DND-41 (cell line): ENCODE measurements around the gene CHTF18.
"Not testable (repeated sequence)": the region's sequence is repeated elsewhere in the genome, so short reads cannot be mapped to it uniquely, and the experiment has no call there.

ENCODE experiments used
- ATAC-seq: fragments of 200-7000 bp; cut with Tn5 transposase; 3 replicates; pipeline ENCODE4 v1.9.1; 2021; ENCODE audit warnings: low read depth; ENCODE audit not compliant: insufficient read depth
- DNase-seq: peaks from one replicate; pipeline ENCODE4 v3.0.0-alpha.2; 2020
- H2AFZ ChIP-seq: 2 replicates; pipeline ENCODE4 v1.6.0; 2012; ENCODE audit warnings: low read depth, low read length
- H3K27ac ChIP-seq: 2 replicates; pipeline ENCODE4 v1.5.1; 2012; ENCODE audit warnings: low read length, inconsistent platforms
- H3K27me3 ChIP-seq: fragments of 200-600 bp; sonication (generic); 2 replicates; pipeline ENCODE4 v1.6.0; 2012; ENCODE audit warnings: low read length, mild to moderate bottlenecking, inconsistent platforms; ENCODE audit not compliant: insufficient read depth, poor library complexity
- H3K36me3 ChIP-seq: 2 replicates; pipeline ENCODE4 v1.5.1; 2012; ENCODE audit warnings: low read length, inconsistent platforms; ENCODE audit not compliant: insufficient read depth
- H3K4me1 ChIP-seq: 2 replicates; pipeline ENCODE4 v1.5.1; 2012; ENCODE audit warnings: mild to moderate bottlenecking, low read length; ENCODE audit not compliant: insufficient read depth
- H3K4me2 ChIP-seq: 2 replicates; pipeline ENCODE4 v1.6.0; 2012; ENCODE audit warnings: mild to moderate bottlenecking, moderate library complexity, low read length, inconsistent platforms; ENCODE audit not compliant: insufficient read depth
- H3K4me3 ChIP-seq, 2 experiments: fragments of 200-600 bp in 1 of 2; shearing (Covaris generic) in 1 of 2; 2 replicates each; pipeline ENCODE4 v1.5.1; 2012 to 2016; ENCODE audit warnings: inconsistent platforms in 2 of 2, low read length in 2 of 2, mild to moderate bottlenecking in 2 of 2, low read depth in 1 of 2, moderate library complexity in 1 of 2
- H3K79me2 ChIP-seq: 2 replicates; pipeline ENCODE4 v1.6.0; 2012; ENCODE audit warnings: low read length, inconsistent platforms; ENCODE audit not compliant: insufficient read depth
- H3K9ac ChIP-seq: 2 replicates; pipeline ENCODE4 v1.6.0; 2012; ENCODE audit warnings: low read depth, mild to moderate bottlenecking, inconsistent platforms, low read length, moderate library complexity
- H3K9me3 ChIP-seq: 2 replicates; pipeline ENCODE4 v1.5.1; 2012; ENCODE audit warnings: low read length, moderate library complexity, mild to moderate bottlenecking, inconsistent platforms; ENCODE audit not compliant: insufficient read depth, severe bottlenecking
- H4K20me1 ChIP-seq: 2 replicates; pipeline ENCODE4 v1.6.0; 2012; ENCODE audit warnings: low read length; ENCODE audit not compliant: insufficient read depth
- CTCF ChIP-seq: IDR thresholded peaks from 2 replicates; pipeline ENCODE4 v1.5.1; 2012; ENCODE audit warnings: borderline replicate concordance, low read length, moderate library complexity, mild to moderate bottlenecking; ENCODE audit not compliant: poor library complexity, severe bottlenecking; ENCODE audit errors: extremely low read depth
- EZH2 ChIP-seq: IDR thresholded peaks from 3 replicates; pipeline ENCODE4 v1.6.1; 2012; ENCODE audit warnings: borderline replicate concordance, low read depth, mild to moderate bottlenecking, moderate library complexity, low read length, inconsistent platforms; ENCODE audit not compliant: severe bottlenecking

The CHTF18 gene

GRCh38 chr16:819336-820043 lies 31.1 kb downstream of the CHTF18 start:
- Histone ChIP-seq H3K4me1 (no peaks in the 10 kb centered on the region), H3K4me2 (no peak overlapping the region), H3K4me3 (no peak overlapping the region), H2AFZ (no peak overlapping the region), H3K27me3 (no peaks in the 10 kb centered on the region), H3K79me2 (no peaks in the 10 kb centered on the region), H4K20me1 (no peaks in the 10 kb centered on the region), H3K36me3 (no peaks in the 10 kb centered on the region), H3K9ac (no peak overlapping the region), H3K27ac (no peak overlapping the region), H3K9me3 (no peaks in the 10 kb centered on the region)
- TF ChIP-seq EZH2 (no peak), CTCF (no peak)
- DNase-seq = no peak
- peak; percentile 52; the same call in 1 of the 3 replicates for ATAC-seq

GRCh38 chr16:820044-820408 lies 31.6 kb downstream of the CHTF18 start:
- H3K27me3 ChIP-seq = not testable (repeated sequence)

GRCh38 chr16:820748-821147 lies 32.3 kb downstream of the CHTF18 start:
- no peak overlapping the region for H2AFZ ChIP-seq
- DNase-seq (no peak), ATAC-seq (no peak)
- no peak overlapping the region for H3K9ac ChIP-seq
- H3K27ac ChIP-seq = no peak overlapping the region
- H3K36me3 ChIP-seq = no peaks in the 10 kb centered on the region
- H3K9me3 ChIP-seq = no peaks in the 10 kb centered on the region
- H3K79me2 ChIP-seq = no peaks in the 10 kb centered on the region
- H3K4me3 ChIP-seq = no peak overlapping the region
- H3K4me2 ChIP-seq = no peak overlapping the region
- TF ChIP-seq EZH2 (no peak), CTCF (no peak)
- H3K27me3 ChIP-seq = no peaks in the 10 kb centered on the region
- no peaks in the 10 kb centered on the region for H4K20me1 ChIP-seq
- H3K4me1 ChIP-seq = no peaks in the 10 kb centered on the region

More at GRCh38 chr16:820044-820408, 31.6 kb downstream of the CHTF18 start:
- not testable (repeated sequence) for DNase-seq, H3K4me1 ChIP-seq, H3K9ac ChIP-seq, ATAC-seq, H4K20me1 ChIP-seq, H3K79me2 ChIP-seq, H3K27ac ChIP-seq, H2AFZ ChIP-seq, H3K4me3 ChIP-seq, H3K9me3 ChIP-seq, H3K36me3 ChIP-seq, H3K4me2 ChIP-seq

DNA sequence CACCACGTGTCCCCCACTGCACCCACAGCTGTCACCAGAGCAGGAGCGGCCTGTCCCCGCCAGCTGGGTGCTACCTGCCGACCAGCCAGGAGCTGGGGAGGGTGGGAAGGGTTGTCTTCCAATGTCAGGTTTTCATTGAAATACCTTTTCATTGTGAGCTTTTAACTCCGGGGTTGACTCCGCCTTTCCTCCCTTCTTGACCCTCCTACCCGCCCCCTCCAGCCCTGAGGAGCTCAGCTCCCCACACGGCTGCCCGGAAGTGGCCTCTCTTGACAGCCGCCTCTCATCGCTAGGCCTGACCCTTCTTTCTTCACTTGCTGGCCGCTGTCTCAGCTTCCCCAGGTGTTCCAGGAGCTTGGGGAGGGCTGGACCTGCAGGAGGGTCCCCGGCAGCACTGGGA lies 33.3 kb downstream of the CHTF18 start:
- DNase-seq (no peak), ATAC-seq (no peak)
- TF ChIP-seq EZH2 = no peak
- TF ChIP-seq CTCF = no peak
- Histone ChIP-seq H3K4me1 (no peaks in the 10 kb centered on the region), H3K27me3 (no peaks in the 10 kb centered on the region), H3K79me2 (no peaks in the 10 kb centered on the region), H3K27ac (no peak overlapping the region), H4K20me1 (no peaks in the 10 kb centered on the region), H2AFZ (no peak overlapping the region), H3K4me2 (no peak overlapping the region), H3K36me3 (no peaks in the 10 kb centered on the region), H3K9me3 (no peaks in the 10 kb centered on the region), H3K4me3 (no peak overlapping the region), H3K9ac (no peak overlapping the region)
